ENCODE results near the gene IL20.

GRCh38 chr1:206897175-206897574, 31.8 kb downstream of the IL20 start, which contains the start of gene IL24:
- TF ChIP-seq FOXM1 (IDR thresholded peaks at IDR 0.05; ENCODE audit: borderline replicate concordance, low read depth) (no peak), NFIC (IDR thresholded peaks at IDR 0.05) (no peak), TAF1 (IDR thresholded peaks at IDR 0.05; ENCODE audit: low read depth) (no peak), REST (IDR thresholded peaks at IDR 0.05; ENCODE audit: low read depth) (no peak), RAD21 (IDR thresholded peaks at IDR 0.05; ENCODE audit: low read depth) (no peak), TEAD4 (IDR thresholded peaks at IDR 0.05) (no peak), EP300 (IDR thresholded peaks at IDR 0.05; ENCODE audit: borderline replicate concordance) (no peak), TCF12 (IDR thresholded peaks at IDR 0.05; ENCODE audit: low read depth) (no peak), CEBPB (IDR thresholded peaks at IDR 0.05) (no peak)
- TF ChIP-seq, protein P1, sequence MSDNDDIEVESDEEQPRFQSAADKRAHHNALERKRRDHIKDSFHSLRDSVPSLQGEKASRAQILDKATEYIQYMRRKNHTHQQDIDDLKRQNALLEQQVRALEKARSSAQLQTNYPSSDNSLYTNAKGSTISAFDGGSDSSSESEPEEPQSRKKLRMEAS (IDR thresholded peaks at IDR 0.05), result no peak
